ENCODE results near the gene SPRN. TPM values are rescaled to one million over a fixed set of nuclear protein-coding genes. Genes with fewer than 3 reads are reported as not detected.
A peak's percentile ranks its signal among the peaks of the same experiment; 100 is the strongest.

SPRN gene
- total and polyA plus RNA-seq, 8 donors = 0.18 to 5.2 TPM; not detected in 6

GRCh38 chr10:133460208-133460769, 35.9 kb upstream of the SPRN start:
- Histone ChIP-seq H3K36me3 (peaks cover 0 to 31% (median 2%) of the 10 kb centered on the region in 4 donors), H3K4me1 (peaks cover 0 to 3% (median 0%) of the 10 kb centered on the region in 4 donors), H3K27ac (no peak overlapping the region), H3K4me3 (no peak overlapping the region), H3K9me3 (no peaks in the 10 kb centered on the region), H3K27me3 (peaks cover 0 to 10% (median 0%) of the 10 kb centered on the region in 3 donors)
- TF ChIP-seq POLR2AphosphoS5 (IDR thresholded peaks at IDR 0.05) (no peak), CTCF (IDR thresholded peaks at IDR 0.05) (no peak), EP300 (IDR thresholded peaks at IDR 0.05) (no peak)
- no peak for DNase-seq
- intact Hi-C loops (cut with DNase I; ENCODE audit: low total_unique reads) = no loop called here
- 90 to 97% (median 93%) methylated on average over 14 of the region's 14 CpGs for WGBS, 5 donors

- no peaks in the 10 kb centered on the region for H3K9me3 ChIP-seq
- H3K27me3 ChIP-seq = peaks cover 0 to 3% (median 0%) of the 10 kb centered on the region in 3 donors
- no peak for TF ChIP-seq EP300 (IDR thresholded peaks at IDR 0.05)
- TF ChIP-seq POLR2AphosphoS5 (IDR thresholded peaks at IDR 0.05) = no peak
- no peak for TF ChIP-seq POLR2A (IDR thresholded peaks at IDR 0.05)
- no peak for TF ChIP-seq CTCF (IDR thresholded peaks at IDR 0.05)
- peaks cover 0 to 31% (median 2%) of the 10 kb centered on the region in 4 donors for H3K36me3 ChIP-seq
- H3K27ac ChIP-seq = no peak overlapping the region
- WGBS, 5 donors = 51 to 73% (median 66%) methylated on average over 17 to 81 of the region's 81 CpGs
- H3K4me1 ChIP-seq = no peaks in the 10 kb centered on the region
- H3K4me3 ChIP-seq = no peak overlapping the region
- peak in 1 of 2 donors; percentile 25 for DNase-seq
- intact Hi-C loops (cut with DNase I; ENCODE audit: low total_unique reads) = no loop called here
Measured at GRCh38 chr10:133459454-133460207, 35.2 kb upstream of the SPRN start.

- no peaks in the 10 kb centered on the region for H3K4me1 ChIP-seq
- H3K27me3 ChIP-seq = no peaks in the 10 kb centered on the region
- TF ChIP-seq POLR2AphosphoS5 (IDR thresholded peaks at IDR 0.05) (no peak), POLR2A (IDR thresholded peaks at IDR 0.05) (no peak), CTCF (IDR thresholded peaks at IDR 0.05) (no peak), EP300 (IDR thresholded peaks at IDR 0.05) (no peak)
- intact Hi-C loops (cut with DNase I; ENCODE audit: low total_unique reads) = no loop called here
- peak in 1 of 2 donors; percentile 21 for DNase-seq
- WGBS, 5 donors = 86 to 90% (median 88%) methylated on average over 13 to 21 of the region's 21 CpGs
- H3K9me3 ChIP-seq = no peaks in the 10 kb centered on the region
- H3K4me3 ChIP-seq = no peak overlapping the region
- no peak overlapping the region for H3K27ac ChIP-seq
- H3K36me3 ChIP-seq = peaks cover 0 to 27% (median 2%) of the 10 kb centered on the region in 4 donors
Measured at GRCh38 chr10:133458710-133459453, 34.5 kb upstream of the SPRN start.

DNA sequence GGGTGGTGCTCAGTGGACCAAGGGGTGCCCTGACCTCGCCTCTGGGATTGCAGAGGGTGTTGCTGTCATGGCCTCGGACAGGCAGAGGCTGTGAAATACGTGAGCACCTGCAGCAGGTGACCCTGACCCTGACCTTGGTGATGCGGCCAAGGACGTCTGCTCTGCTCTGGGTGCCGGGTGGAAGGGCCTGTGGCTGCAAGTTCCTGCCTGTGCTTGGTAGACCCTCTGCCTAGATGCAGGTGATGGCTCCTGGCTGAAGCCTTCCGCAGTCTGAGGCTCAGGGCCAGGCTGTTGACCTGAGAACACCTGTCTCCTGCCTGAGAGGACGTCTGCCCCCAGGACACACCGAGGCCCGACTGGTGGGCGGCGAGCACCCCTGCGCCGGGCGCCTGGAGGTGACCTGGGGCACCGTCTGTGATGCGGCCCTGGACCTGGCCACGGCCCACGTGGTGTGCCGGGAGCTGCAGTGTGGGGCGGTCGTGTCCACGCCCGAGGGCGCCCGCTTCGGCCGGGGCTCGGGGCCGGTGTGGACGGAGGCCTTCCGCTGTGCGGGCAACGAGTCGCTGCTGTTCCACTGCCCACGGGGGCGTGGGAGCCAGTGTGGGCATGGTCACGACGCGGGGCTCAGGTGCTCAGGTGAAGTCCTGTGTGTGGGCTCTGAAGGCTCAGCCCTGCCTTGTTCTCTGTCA, 33.7 kb upstream of the SPRN start:
- intact Hi-C loops (cut with DNase I; ENCODE audit: low total_unique reads) = no loop called here
- Histone ChIP-seq H3K4me3 (no peak overlapping the region), H3K4me1 (no peaks in the 10 kb centered on the region), H3K27ac (no peak overlapping the region), H3K27me3 (no peaks in the 10 kb centered on the region), H3K36me3 (peaks cover 0 to 26% (median 2%) of the 10 kb centered on the region in 4 donors), H3K9me3 (no peaks in the 10 kb centered on the region)
- no peak for TF ChIP-seq EP300 (IDR thresholded peaks at IDR 0.05)
- TF ChIP-seq POLR2AphosphoS5 (IDR thresholded peaks at IDR 0.05) = no peak
- no peak for TF ChIP-seq CTCF (IDR thresholded peaks at IDR 0.05)
- no peak for TF ChIP-seq POLR2A (IDR thresholded peaks at IDR 0.05)
- 89 to 96% (median 92%) methylated on average over 23 to 40 of the region's 40 CpGs for WGBS, 5 donors
- no peak for DNase-seq

Data from stomach (tissue), 9 donors.